HUES64 (cell line): ENCODE results near the gene KIDINS220.

Experiments used
- H3K27ac ChIP-seq: 2 replicates; pipeline ENCODE4 v1.7.0; 2013; ENCODE audit warnings: low read depth, low read length, inconsistent platforms
- H3K27me3 ChIP-seq: 2 replicates; pipeline ENCODE4 v1.6.1; 2013; ENCODE audit warnings: mild to moderate bottlenecking, low read length; ENCODE audit not compliant: insufficient read depth
- H3K36me3 ChIP-seq: 2 replicates; pipeline ENCODE4 v1.6.1; 2013; ENCODE audit warnings: mild to moderate bottlenecking, low read length; ENCODE audit not compliant: insufficient read depth
- H3K4me1 ChIP-seq: 2 replicates; pipeline ENCODE4 v1.6.1; 2013; ENCODE audit warnings: mild to moderate bottlenecking, low read length, moderate library complexity; ENCODE audit not compliant: insufficient read depth
- H3K4me3 ChIP-seq: 2 replicates; pipeline ENCODE4 v1.5.1; 2013; ENCODE audit warnings: mild to moderate bottlenecking, low read length, moderate library complexity
- H3K9ac ChIP-seq: 2 replicates; pipeline ENCODE4 v1.6.1; 2013; ENCODE audit warnings: mild to moderate bottlenecking, low read depth, low read length
- H3K9me3 ChIP-seq: 2 replicates; pipeline ENCODE4 v1.6.1; 2013; ENCODE audit warnings: low read depth, low read length; ENCODE audit not compliant: insufficient read depth
- WGBS: fragments of 150-250, 120-280 bp; methylation state at CpG from one replicate; pipeline ENCODE4 v1.1.7; 2013; ENCODE audit warnings: missing lambda C conversion rate; 5-methylcytosine and 5-hydroxymethylcytosine counted together

The KIDINS220 gene

DNA sequence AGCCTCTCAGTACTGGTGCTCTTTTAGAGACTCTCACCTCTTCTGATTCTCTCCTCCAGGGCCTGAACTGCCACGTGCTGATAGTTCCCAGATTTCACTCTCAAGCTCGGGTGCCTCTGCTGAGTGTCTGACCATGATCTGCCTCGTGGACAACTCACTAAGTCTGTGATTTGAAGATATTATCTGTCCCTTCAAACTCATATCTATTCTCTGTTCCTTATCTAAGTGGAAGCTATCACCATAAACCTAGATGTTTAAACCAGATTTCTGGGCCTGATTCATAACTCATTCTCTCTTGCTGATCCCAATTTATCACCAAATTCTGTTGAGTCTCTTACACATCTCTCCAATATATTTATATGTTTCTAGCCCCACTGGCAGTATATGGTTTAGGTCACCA lies 29.9 kb upstream of the KIDINS220 start:
- no peaks in the 10 kb centered on the region for H3K4me1 ChIP-seq
- no peak overlapping the region for H3K27ac ChIP-seq
- no peaks in the 10 kb centered on the region for H3K27me3 ChIP-seq
- 87% methylated on average over 3 of the region's 3 CpGs for WGBS
- H3K4me3 ChIP-seq: no peak overlapping the region
- H3K36me3 ChIP-seq: peaks cover 1% of the 10 kb centered on the region; the same call in 1 of the 2 replicates
- H3K9me3 ChIP-seq: no peaks in the 10 kb centered on the region
- H3K9ac ChIP-seq: no peak overlapping the region

DNA sequence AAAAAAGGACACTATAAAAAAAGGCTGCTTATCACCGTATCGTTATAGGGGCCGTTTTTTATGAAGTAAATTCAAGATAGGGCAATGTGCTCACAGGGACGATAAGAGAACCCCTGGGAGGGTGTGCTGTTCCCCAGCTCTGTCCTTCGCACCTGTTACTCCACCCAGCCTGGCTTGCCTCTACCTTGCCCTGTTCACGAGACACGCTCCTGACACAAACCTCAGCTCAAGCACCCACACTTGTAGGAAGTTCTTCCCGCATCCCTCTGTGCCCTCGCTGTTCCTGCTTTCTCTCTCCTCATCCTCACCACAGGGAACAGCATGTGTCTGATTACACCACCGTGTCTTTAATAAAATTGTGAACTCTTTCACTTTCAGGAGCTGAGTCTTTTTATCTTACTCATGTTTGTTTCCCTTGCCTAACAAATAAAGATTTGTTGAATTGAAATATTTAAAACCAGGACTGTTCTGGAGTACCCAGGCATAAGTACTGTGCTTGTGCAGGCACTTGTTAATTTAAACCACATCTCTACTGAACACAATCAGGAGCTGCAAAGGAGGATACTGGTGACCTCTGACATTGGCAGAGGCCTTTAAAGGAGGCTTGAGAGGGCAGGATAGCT lies 26.0 kb upstream of the KIDINS220 start:
- H3K9ac ChIP-seq: no peak overlapping the region
- H3K36me3 ChIP-seq: peaks cover 3% of the 10 kb centered on the region; the same call in 1 of the 2 replicates
- H3K9me3 ChIP-seq: no peaks in the 10 kb centered on the region
- H3K27ac ChIP-seq: no peak overlapping the region
- H3K4me1 ChIP-seq: no peaks in the 10 kb centered on the region
- no peak overlapping the region for H3K4me3 ChIP-seq
- WGBS: 94% methylated on average over 10 of the region's 10 CpGs
- H3K27me3 ChIP-seq: no peaks in the 10 kb centered on the region

DNA sequence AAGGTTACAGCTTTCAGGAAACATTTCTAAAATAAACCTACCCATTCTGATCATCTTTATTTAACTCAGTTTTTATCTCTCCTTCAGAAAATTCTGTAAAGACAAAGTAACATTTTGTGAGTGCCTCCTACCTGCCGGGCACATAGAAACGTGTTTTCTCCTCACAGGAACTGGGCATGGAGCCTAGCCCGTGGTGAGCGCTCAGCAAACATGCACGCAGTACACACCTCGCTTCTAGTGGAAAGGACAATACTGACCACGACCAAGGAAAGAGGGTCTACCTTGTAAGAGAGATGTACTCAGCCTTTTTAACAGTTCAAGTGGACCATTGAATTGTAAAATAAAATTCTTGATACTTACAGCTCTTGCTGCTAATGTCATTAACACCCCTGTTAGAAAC lies 24.8 kb upstream of the KIDINS220 start:
- H3K36me3 ChIP-seq: peaks cover 3% of the 10 kb centered on the region; the same call in 1 of the 2 replicates
- H3K27me3 ChIP-seq: no peaks in the 10 kb centered on the region
- no peak overlapping the region for H3K9ac ChIP-seq
- 0 out of 2 replicates have a peak, but pooled peaks cover 3% of the 10 kb centered on the region for H3K4me1 ChIP-seq
- H3K9me3 ChIP-seq: no peaks in the 10 kb centered on the region
- no peak overlapping the region for H3K4me3 ChIP-seq
- 96% methylated on average over 7 of the region's 7 CpGs for WGBS
- no peak overlapping the region for H3K27ac ChIP-seq

DNA sequence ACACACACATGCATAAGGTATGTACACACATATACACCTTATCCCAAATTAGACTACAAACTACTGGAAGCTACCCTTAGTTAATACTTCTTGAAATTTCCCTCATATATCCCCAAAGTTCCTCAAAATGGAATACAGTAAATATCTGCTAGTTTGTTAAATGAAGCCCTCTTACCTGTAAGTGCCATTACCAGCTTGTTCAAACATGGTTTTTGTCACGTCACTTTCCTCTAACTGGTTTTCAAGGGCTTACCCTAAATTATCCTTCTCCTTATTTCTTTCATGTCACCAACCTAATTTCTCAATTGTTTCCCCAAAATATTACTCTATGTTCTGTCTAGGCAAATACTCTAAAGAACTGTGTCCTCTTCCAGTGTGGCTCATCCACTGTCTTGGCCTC lies 24.4 kb upstream of the KIDINS220 start:
- H3K9ac ChIP-seq: no peak overlapping the region
- no peak overlapping the region for H3K4me3 ChIP-seq
- no peaks in the 10 kb centered on the region for H3K27me3 ChIP-seq
- H3K9me3 ChIP-seq: no peaks in the 10 kb centered on the region
- 0 out of 2 replicates have a peak, but pooled peaks cover 3% of the 10 kb centered on the region for H3K4me1 ChIP-seq
- peaks cover 3% of the 10 kb centered on the region; the same call in 1 of the 2 replicates for H3K36me3 ChIP-seq
- 94% methylated on average over 1 of the region's 1 CpG for WGBS
- no peak overlapping the region for H3K27ac ChIP-seq

DNA sequence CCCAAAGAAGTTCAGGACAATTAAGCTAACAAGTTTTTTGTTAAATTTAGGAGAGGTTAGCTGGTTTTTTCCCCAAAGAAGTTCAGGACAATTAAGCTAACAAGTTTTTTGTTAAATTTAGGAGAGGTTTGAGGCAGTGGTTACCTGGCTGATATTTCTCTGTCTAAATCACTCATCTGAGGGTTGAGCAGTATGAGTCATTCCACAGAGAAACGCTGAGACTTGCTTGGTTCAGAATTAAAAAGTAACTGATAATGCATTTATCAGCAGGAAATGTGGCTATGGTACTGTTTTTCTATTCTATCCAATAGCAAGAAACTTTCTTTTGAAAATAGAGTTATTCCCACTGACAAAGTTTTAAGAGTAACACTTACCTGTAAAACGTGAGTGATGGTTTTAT lies 22.8 kb upstream of the KIDINS220 start:
- no peaks in the 10 kb centered on the region for H3K9me3 ChIP-seq
- H3K4me1 ChIP-seq: peaks cover 4% of the 10 kb centered on the region; the same call in 1 of the 2 replicates
- no peak overlapping the region for H3K4me3 ChIP-seq
- no peak overlapping the region for H3K27ac ChIP-seq
- H3K9ac ChIP-seq: no peak overlapping the region
- 69% methylated on average over 1 of the region's 2 CpGs for WGBS
- H3K36me3 ChIP-seq: peaks cover 3% of the 10 kb centered on the region; the same call in 1 of the 2 replicates
- H3K27me3 ChIP-seq: no peaks in the 10 kb centered on the region

DNA sequence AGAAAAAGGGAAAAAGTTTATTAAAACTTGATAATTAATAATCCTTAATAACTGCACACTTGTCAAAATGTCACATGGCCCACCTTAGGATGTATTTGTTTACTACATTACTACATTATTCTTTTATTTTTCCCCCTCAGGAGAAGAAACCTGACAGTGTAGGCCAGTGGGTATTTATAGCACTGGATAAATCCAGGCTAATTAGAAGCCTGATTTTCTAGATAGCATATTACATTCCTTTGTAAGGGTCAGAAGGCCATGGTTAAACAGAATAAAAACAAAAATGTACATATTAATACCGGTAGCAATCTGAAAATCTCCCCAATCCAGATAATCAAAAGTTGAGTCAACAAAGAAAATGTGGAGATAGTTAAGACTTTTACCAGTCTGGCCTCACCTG lies 21.5 kb upstream of the KIDINS220 start:
- peaks cover 9% of the 10 kb centered on the region; the same call in 1 of the 2 replicates for H3K4me1 ChIP-seq
- H3K27me3 ChIP-seq: no peaks in the 10 kb centered on the region
- H3K4me3 ChIP-seq: no peak overlapping the region
- peaks cover 3% of the 10 kb centered on the region; the same call in 1 of the 2 replicates for H3K36me3 ChIP-seq
- no peak overlapping the region for H3K27ac ChIP-seq
- H3K9me3 ChIP-seq: no peaks in the 10 kb centered on the region
- H3K9ac ChIP-seq: no peak overlapping the region
- WGBS: no CpG with 5 or more reads among the region's 1 CpG

DNA sequence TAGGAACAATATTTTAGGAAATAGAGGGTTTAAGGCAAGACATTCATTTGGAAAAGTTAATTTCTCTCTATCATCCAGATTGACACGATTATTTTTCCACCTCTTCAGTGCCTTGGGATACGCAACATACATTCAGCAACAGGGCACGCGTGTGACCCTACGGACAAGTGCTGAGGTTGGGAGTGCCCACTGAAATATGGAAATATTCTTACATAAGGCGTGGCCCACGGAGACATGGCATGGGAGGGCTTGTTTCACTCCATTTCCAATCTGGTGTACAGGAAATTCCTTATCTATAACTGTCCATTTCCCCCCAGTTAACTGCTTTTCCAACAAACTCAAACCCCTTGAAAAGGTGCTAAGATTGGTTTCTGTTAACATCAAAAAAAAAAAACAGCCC lies 20.9 kb upstream of the KIDINS220 start:
- Histone ChIP-seq H3K27ac (no peak overlapping the region), H3K4me3 (no peak overlapping the region), H3K36me3 (peaks cover 3% of the 10 kb centered on the region; the same call in 1 of the 2 replicates), H3K4me1 (peaks cover 9% of the 10 kb centered on the region; the same call in 1 of the 2 replicates), H3K9me3 (no peaks in the 10 kb centered on the region), H3K9ac (no peak overlapping the region), H3K27me3 (no peaks in the 10 kb centered on the region)
- WGBS: 95% methylated on average over 7 of the region's 7 CpGs

DNA sequence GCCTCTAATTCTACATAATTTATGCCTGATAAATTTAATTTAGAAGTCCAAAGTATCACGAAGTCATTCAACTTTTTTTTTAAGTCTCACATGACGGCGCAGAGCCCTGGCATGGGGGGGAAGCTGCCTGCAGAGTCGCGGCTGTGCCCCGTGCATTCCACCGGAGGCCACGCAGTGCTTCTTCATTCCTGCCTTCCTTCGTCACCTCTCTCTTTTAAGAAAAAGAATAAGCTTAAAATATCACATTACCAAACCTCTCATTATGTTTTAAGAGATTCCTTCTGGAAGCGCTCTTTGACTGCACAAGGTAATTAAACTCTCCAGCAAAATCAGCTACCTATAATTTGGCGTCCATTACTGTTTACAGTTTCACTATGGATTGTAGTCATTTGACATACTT lies 20.3 kb upstream of the KIDINS220 start:
- WGBS: 92% methylated on average over 11 of the region's 11 CpGs
- Histone ChIP-seq H3K27ac (no peak overlapping the region), H3K9ac (no peak overlapping the region), H3K4me3 (no peak overlapping the region), H3K4me1 (peaks cover 9% of the 10 kb centered on the region; the same call in 1 of the 2 replicates), H3K9me3 (no peaks in the 10 kb centered on the region), H3K36me3 (peaks cover 3% of the 10 kb centered on the region; the same call in 1 of the 2 replicates), H3K27me3 (no peaks in the 10 kb centered on the region)

DNA sequence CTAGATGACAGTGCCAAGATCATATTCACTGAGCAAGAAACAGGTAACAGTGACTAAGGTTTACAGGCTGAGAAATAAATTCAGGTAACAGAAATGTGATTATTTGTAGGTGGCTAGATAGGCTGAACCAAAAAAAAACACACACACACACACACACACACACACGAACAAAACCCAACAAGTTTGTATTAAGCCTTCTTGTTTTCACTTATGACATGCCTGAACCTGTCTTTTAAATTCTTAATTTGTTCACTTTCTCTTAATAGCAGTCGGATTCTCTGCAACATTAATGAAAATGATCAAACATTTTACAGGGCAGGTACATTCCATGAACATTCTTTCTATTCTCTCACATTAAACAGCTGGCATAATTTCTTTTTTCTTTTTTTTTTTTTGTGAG lies 18.8 kb upstream of the KIDINS220 start:
- WGBS: 91% methylated on average over 2 of the region's 2 CpGs

DNA sequence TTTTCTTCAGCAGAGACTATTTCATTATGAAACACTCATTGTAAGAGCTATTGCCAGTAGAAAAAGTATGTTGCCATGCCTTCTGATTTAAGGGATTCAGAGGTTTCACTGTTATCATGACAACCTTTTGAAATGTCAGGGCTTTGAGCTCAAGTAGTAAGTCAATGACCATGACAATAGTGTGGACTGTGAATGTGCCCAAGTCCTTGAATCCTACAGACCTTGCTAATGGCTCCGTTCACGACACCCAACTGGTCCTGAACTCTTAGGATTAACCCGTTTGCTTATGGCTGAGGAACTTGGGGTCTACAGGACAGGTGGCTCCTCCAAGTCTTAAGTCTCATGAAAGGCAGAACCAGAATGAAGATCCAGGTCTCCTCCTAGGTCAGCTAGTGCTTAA lies 17.6 kb upstream of the KIDINS220 start:
- H3K4me1 ChIP-seq: peaks cover 9% of the 10 kb centered on the region; the same call in 1 of the 2 replicates
- no peak overlapping the region for H3K27ac ChIP-seq
- no peaks in the 10 kb centered on the region for H3K36me3 ChIP-seq
- no peak overlapping the region for H3K4me3 ChIP-seq
- WGBS: 43% methylated on average over 3 of the region's 3 CpGs
- H3K27me3 ChIP-seq: no peaks in the 10 kb centered on the region
- no peak overlapping the region for H3K9ac ChIP-seq
- no peaks in the 10 kb centered on the region for H3K9me3 ChIP-seq

More for the DNA sequence above, 18.8 kb upstream of the KIDINS220 start:
- Histone ChIP-seq H3K27ac (no peak overlapping the region), H3K9ac (no peak overlapping the region), H3K4me3 (no peak overlapping the region), H3K9me3 (no peaks in the 10 kb centered on the region), H3K36me3 (no peaks in the 10 kb centered on the region), H3K27me3 (no peaks in the 10 kb centered on the region), H3K4me1 (peaks cover 9% of the 10 kb centered on the region; the same call in 1 of the 2 replicates)

DNA sequence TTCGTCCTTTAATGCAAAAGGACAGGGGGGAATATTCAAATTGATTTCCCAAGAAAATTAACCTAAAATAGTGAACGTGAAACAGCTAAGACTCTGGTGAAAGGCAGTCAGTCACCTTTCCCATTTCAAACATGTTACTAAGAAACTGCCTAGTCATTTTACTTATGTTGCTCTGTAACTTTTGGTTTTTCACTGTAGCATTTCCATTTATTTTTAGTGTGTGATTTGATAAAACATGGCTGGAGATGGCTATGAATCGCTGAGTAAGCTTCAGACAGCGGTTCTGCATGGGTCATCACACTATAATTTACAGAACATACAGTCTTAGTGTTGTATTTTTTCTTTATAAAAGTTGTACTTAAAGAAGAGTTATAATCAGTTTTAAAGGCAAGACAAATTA lies 16.0 kb upstream of the KIDINS220 start:
- H3K4me1 ChIP-seq: peaks cover 9% of the 10 kb centered on the region; the same call in 1 of the 2 replicates
- no peak overlapping the region for H3K9ac ChIP-seq
- no peaks in the 10 kb centered on the region for H3K36me3 ChIP-seq
- WGBS: 90% methylated on average over 3 of the region's 4 CpGs
- no peaks in the 10 kb centered on the region for H3K9me3 ChIP-seq
- H3K27ac ChIP-seq: no peak overlapping the region
- H3K4me3 ChIP-seq: no peak overlapping the region
- H3K27me3 ChIP-seq: no peaks in the 10 kb centered on the region
